ENCODE data around the gene LRP8. TPM values are rescaled to one million over a fixed set of nuclear protein-coding genes. Genes with fewer than 3 reads are reported as not detected.

Gene LRP8
- total RNA-seq, 4 donors from 2014 or later = 1.8 to 3.6 (median 2.2) TPM

DNA sequence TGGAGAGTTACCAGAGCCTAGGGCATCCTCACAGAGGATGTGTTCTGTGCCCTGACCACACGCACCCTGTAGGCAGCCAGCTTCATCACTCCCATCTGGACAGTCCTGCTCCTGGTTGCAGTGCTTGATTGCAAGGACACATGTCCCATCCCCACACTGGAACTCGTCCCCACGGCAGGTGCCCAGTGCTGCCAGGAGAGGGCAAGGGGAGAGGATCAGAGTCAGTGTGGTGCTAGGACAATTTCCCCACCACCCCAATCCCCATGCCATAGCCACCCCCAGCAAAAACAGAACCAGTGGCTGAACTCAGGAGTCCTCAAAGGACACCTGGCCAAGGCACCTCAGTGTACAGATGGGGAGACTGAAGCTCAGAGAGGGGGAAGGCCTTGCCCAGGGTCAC, 52.3 kb downstream of the LRP8 start:
- WGBS, 2 donors (ENCODE audit: low coverage in 1 of 2) = 80 to 100% methylated on average over 1 of the region's 3 CpGs
- H3K36me3 ChIP-seq = no peaks in the 10 kb centered on the region
- no peaks in the 10 kb centered on the region for H3K4me1 ChIP-seq
- H3K9me3 ChIP-seq = no peaks in the 10 kb centered on the region
- H3K4me3 ChIP-seq = no peak overlapping the region
- no peak for TF ChIP-seq EP300 (IDR thresholded peaks at IDR 0.05)
- no peak for TF ChIP-seq POLR2A (IDR thresholded peaks at IDR 0.05)
- TF ChIP-seq, protein P1, sequence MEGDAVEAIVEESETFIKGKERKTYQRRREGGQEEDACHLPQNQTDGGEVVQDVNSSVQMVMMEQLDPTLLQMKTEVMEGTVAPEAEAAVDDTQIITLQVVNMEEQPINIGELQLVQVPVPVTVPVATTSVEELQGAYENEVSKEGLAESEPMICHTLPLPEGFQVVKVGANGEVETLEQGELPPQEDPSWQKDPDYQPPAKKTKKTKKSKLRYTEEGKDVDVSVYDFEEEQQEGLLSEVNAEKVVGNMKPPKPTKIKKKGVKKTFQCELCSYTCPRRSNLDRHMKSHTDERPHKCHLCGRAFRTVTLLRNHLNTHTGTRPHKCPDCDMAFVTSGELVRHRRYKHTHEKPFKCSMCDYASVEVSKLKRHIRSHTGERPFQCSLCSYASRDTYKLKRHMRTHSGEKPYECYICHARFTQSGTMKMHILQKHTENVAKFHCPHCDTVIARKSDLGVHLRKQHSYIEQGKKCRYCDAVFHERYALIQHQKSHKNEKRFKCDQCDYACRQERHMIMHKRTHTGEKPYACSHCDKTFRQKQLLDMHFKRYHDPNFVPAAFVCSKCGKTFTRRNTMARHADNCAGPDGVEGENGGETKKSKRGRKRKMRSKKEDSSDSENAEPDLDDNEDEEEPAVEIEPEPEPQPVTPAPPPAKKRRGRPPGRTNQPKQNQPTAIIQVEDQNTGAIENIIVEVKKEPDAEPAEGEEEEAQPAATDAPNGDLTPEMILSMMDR (IDR thresholded peaks at IDR 0.05) = no peak
- TF ChIP-seq POLR2AphosphoS5 (IDR thresholded peaks at IDR 0.05) = no peak
- H3K27me3 ChIP-seq = peaks cover 17% of the 10 kb centered on the region
- ATAC-seq = no peak
- H3K27ac ChIP-seq = no peak overlapping the region

DNA sequence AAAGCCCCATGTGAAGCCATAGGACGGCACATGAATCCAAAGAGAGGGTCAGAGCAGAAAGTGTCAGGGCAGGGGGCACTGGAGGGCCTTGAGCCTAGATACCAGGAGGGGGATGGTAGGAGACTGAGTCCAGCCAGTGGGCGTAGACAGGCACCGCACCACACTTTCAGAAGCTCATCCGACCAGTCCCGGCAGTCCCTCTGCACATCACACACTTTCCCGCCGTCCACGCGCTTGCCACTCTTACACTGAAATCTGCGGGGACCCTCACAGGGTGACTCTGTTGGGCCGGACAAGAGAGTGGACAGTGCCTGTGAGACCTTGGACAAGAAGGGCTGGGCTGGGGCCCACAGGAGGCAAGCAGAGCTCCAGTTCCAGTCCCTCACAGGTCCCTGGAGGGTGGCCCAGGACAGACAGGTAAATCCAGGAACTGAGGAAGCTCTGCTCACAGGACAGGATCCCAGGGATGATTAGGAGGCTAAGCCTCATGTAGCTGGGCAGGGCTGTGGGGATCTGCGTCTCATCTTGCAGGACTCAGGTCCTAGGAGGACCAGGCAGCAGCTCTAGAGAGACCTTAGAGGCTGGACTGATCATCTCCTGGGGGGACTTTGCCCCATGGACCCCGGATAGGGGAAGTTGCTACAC, 53.2 kb downstream of the LRP8 start:
- Histone ChIP-seq H3K4me1 (no peaks in the 10 kb centered on the region), H3K27ac (no peak overlapping the region), H3K36me3 (no peaks in the 10 kb centered on the region), H3K4me3 (no peak overlapping the region), H3K27me3 (peaks cover 17% of the 10 kb centered on the region), H3K9me3 (no peaks in the 10 kb centered on the region)
- 95 to 100% methylated on average over 1 to 8 of the region's 13 CpGs for WGBS, 2 donors (ENCODE audit: low coverage in 1 of 2)
- no peak for ATAC-seq
- TF ChIP-seq, protein P1 (IDR thresholded peaks at IDR 0.05) = no peak

DNA sequence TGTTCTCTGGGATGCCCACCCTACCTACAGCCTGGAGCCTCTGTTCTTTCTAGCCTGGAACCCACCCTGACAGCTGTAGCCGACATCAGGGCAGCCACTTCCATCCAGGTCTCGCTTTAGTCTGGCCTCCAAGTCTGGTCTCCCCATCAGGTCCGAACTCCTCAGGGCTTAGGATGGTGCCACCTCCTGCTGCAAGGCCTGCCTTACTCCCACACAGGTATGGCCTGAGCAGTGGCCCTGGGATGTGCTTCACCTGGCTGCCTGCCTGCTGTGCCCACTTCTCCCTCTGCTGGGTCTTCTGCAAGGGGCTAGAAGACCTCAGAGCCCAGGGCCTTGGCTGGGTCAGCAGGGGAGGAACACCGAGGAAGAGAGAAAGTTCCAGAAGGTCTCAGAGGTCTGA, 53.8 kb downstream of the LRP8 start:
- Histone ChIP-seq H3K9me3 (no peaks in the 10 kb centered on the region), H3K4me3 (no peak overlapping the region), H3K36me3 (no peaks in the 10 kb centered on the region), H3K27me3 (peaks cover 17% of the 10 kb centered on the region), H3K27ac (no peak overlapping the region), H3K4me1 (no peaks in the 10 kb centered on the region)
- ATAC-seq = no peak
- 89% methylated on average over 3 of the region's 4 CpGs; no CpG with 5 or more reads in 1 of the 2 donors for WGBS, 2 donors (ENCODE audit: low coverage in 1 of 2)
- TF ChIP-seq POLR2A (IDR thresholded peaks at IDR 0.05) = no peak
- TF ChIP-seq, protein P1 (IDR thresholded peaks at IDR 0.05) = no peak

DNA sequence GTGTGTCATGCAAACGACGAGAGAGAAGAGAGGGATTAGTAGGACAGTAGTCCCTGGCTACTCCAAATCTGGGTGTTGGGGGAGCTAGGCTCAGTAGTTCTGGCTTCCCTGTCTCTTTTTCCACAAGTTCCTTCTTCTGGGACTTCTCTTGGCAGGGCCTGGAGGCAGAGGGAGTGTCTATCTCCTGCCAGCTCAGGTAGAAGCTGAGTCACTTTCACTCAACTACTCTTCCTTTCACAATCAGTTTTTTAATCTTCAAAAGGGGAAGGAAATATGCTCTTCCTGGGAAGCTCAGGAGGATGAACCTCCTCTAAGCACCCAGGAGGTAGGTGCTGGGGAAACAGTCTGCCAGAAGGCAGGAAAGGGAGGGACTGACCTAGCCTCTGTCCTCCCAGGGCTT, 54.3 kb downstream of the LRP8 start:
- Histone ChIP-seq H3K27ac (no peak overlapping the region), H3K36me3 (no peaks in the 10 kb centered on the region), H3K4me3 (no peak overlapping the region), H3K27me3 (peaks cover 17% of the 10 kb centered on the region), H3K4me1 (no peaks in the 10 kb centered on the region), H3K9me3 (no peaks in the 10 kb centered on the region)
- TF ChIP-seq POLR2AphosphoS5 (IDR thresholded peaks at IDR 0.05) (no peak), EP300 (IDR thresholded peaks at IDR 0.05) (no peak), POLR2A (IDR thresholded peaks at IDR 0.05) (no peak)
- TF ChIP-seq, protein P1 (IDR thresholded peaks at IDR 0.05) = no peak
- 53 to 89% methylated on average over 2 of the region's 2 CpGs for WGBS, 2 donors (ENCODE audit: low coverage in 1 of 2)
- ATAC-seq = no peak

DNA sequence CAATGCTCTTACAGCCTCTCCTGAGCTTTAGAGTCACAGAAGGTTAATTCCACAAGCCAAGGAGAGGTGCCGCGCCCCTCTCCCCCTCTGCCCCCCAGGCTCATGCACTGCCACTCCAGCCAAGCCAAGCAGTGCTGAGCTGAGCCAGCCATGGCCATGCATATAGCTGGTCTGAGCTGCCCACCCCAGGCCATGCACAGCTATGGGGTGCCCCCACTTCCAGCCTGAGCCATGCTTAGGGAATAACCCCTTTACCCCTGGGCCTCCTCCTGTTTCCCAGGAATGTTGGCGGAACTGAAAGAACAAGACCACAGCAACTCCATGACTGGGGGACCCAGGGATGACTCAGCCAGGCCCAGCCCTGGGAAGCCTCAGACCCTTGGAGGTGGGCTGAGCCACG, 55.5 kb downstream of the LRP8 start:
- no peak overlapping the region for H3K27ac ChIP-seq
- H3K27me3 ChIP-seq = peaks cover 9% of the 10 kb centered on the region
- no peak overlapping the region for H3K4me3 ChIP-seq
- WGBS, 2 donors (ENCODE audit: low coverage in 1 of 2) = 100% methylated on average over 2 of the region's 4 CpGs; no CpG with 5 or more reads in 1 of the 2 donors
- no peaks in the 10 kb centered on the region for H3K9me3 ChIP-seq
- ATAC-seq = no peak
- no peaks in the 10 kb centered on the region for H3K36me3 ChIP-seq
- no peaks in the 10 kb centered on the region for H3K4me1 ChIP-seq
- TF ChIP-seq, protein P1 (IDR thresholded peaks at IDR 0.05) = no peak
- TF ChIP-seq POLR2A (IDR thresholded peaks at IDR 0.05) (no peak), POLR2AphosphoS5 (IDR thresholded peaks at IDR 0.05) (no peak), EP300 (IDR thresholded peaks at IDR 0.05) (no peak)

Measured in gastroesophageal sphincter (tissue), 4 donors.